Subcutaneous adipose tissue (tissue), 4 donors: ENCODE results near the gene LCE5A. TPM values are rescaled to one million over a fixed set of nuclear protein-coding genes. Genes with fewer than 3 reads are reported as not detected.

Source experiments
- total RNA-seq, 4 donors: library from RNA; depleted of rRNA; stranded (reverse); fragments of >200 nt; gene quantifications; one replicate each; pipeline ENCODE4 v1.1.0, GENCODE V29; 2016
- TF ChIP-seq, protein P1 (sequence below): fragments of 450-650 bp; IDR thresholded peaks from one replicate; pipeline ENCODE4 v1.5.1; 2016; ENCODE audit warnings: low read depth, mild to moderate bottlenecking, control low read depth, antibody characterized with exemption, moderate library complexity

The LCE5A gene
- total RNA-seq, 4 donors from 2014 or later, result not detected

DNA sequence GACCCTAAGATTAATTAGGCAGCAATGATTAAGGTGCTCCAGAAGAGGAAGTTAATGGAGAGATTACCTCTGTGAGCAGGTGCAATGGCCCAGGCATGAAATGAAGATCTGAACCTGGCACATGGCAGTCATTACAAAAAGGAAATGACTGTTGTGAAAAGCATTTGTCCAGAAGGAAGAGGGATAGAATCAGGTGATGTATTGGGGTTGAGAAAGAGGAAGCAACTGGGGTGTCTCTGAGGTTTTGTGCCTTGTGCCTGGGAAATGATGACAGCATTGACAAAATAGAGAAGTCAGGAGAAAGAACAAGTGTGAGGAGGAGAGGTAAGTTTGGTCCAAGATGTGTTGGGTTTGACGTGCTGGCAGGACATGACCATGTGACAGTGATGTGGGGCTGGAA, 9.2 kb downstream of the LCE5A start:
- TF ChIP-seq, protein P1, sequence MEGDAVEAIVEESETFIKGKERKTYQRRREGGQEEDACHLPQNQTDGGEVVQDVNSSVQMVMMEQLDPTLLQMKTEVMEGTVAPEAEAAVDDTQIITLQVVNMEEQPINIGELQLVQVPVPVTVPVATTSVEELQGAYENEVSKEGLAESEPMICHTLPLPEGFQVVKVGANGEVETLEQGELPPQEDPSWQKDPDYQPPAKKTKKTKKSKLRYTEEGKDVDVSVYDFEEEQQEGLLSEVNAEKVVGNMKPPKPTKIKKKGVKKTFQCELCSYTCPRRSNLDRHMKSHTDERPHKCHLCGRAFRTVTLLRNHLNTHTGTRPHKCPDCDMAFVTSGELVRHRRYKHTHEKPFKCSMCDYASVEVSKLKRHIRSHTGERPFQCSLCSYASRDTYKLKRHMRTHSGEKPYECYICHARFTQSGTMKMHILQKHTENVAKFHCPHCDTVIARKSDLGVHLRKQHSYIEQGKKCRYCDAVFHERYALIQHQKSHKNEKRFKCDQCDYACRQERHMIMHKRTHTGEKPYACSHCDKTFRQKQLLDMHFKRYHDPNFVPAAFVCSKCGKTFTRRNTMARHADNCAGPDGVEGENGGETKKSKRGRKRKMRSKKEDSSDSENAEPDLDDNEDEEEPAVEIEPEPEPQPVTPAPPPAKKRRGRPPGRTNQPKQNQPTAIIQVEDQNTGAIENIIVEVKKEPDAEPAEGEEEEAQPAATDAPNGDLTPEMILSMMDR, result no peak

DNA sequence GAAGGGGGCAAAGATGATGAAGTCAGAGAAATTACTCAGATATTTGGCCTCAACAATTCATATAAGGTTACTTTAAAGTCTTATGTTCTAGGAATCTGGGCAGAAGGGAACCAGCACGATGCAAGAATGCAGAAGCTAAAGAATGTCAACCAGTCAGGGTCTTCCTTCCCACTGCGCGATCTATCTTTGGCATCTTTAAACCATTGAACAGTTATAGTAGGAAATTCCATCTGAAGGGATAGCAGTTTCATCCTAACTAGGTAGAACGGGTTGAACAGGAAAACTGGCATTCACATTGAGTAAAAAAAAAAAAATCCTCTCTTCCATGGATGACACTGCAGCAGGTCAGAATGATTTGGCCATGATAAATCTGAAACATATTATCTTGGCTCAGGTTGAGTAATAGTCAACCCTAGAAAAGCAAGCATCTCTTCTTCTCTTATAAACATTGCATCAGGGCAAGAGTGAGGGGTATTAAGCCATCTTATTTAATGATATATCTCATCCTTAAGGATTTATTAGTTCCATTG, 10.0 kb downstream of the LCE5A start:
- TF ChIP-seq, protein P1, result no peak

DNA sequence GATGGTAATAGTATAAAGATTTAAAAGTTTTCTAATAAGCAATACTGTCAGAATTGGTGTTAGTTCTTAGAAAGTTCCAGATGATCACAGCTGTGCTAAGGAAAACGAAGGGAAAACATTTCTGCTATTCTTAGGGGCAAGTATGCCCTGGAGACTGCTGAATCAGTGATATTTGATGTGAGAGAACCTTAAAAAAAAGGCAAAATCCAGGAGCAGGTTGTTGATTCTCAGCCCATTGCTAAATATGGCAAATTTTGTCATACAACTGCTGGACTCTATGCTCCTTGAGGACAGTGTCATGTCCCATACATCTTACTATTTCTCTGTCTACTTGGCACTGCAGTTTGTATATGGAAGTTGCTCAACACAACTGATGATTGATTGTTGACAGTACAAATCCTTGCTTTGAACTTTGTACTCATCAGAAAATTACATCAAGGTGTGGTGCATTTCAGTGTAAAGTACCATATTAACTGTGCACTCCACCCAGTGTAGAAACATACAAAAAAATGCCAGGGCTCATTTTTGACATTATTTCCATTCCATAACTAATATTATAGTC, 14.6 kb downstream of the LCE5A start:
- TF ChIP-seq, protein P1, result no peak

DNA sequence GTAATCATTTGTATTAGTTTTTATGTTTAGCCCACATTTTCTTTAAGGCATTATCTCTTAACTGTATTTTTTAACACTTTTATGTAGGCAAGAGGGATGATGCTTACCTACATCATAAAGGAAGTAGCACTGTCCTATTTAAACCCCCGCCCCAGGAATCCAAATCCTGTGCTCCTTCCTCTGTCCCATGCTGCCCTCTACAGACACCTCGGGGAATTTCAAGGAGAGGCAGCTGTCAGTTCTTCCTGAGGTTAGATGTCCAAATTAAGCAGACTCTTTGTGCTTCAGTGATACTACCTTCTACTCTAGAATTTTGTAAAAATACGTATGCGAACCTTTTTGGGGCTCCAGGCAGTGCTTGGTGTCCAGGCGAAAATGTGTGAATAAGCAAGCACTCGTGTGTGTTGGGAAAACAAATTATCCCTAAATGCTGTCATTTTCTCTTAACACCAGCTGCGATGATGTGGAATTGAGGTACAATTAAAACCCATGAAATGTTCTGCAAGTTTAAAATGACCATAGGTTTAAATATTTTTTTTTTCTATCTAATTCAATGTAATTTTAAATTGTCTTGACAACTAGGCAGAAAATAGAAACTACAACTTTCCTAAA, 22.8 kb downstream of the LCE5A start:
- TF ChIP-seq, protein P1, result no peak

DNA sequence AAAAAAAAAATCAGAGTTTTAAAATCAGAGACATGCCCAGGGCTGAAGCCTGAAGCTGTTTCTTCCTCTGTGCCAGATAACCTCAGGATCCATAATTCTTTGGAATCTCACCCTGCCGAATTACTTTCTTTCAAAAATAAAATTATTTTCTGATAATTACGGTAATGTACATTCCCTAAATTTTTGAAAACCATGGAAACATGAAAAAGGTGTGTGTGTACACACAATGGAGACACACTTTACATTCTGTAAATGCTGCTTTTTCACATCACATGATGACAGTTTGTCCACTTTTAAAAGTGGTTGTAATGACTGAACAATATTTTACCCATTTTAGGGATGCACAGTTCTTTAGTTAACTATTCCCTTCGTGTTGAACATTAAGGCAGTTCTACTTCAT, 25.2 kb downstream of the LCE5A start:
- TF ChIP-seq, protein P1, result no peak

DNA sequence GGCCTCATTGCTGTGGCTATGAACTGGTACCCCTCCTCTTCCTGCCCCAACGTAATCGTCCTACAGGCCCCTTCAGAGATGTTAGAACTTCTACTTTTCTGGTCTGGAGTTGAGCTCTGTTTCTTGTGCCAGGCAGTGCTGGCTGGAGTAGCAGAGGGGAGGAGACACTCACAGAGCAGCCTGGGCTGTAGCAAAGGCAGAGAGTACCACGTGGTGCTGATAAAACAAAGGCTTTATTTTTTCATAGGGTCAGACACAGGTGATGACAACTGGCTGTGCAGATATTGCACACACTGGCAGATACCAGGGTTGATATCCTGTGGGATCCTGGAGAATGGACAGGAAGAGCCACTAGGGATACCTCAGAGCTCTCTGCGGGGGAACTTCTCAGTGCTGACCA, 26.9 kb downstream of the LCE5A start:
- TF ChIP-seq, protein P1, result no peak

DNA sequence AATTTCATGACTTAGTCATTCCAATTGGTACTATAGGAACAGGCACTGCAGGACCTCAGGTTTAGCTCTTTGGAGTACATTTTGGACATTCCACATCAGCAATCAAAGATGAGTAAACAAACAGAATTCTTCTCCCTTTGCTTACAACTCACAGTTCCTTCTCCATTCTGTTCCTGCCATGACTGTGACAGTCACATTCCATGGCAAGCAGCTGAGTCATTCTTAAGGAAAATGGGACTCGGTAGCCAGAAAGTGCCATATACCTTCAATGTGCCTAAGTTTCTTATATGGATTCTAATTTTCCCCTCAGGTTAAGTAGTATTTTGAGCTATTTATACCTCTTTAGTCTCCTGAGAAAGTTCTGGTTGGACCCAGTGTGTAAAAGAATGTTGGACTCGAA, 29.3 kb downstream of the LCE5A start:
- TF ChIP-seq, protein P1, result no peak
